Liver (tissue), 3 donors: ENCODE results near the gene DNAJA4.

ENCODE experiments used
- EGR1 ChIP-seq, 2 donors: IDR thresholded peaks; 2 replicates each; pipeline ENCODE4 v1.6.1; 2016 to 2018; ENCODE audit warnings: antibody characterized with exemption in 2 of 2, low read depth in 2 of 2
- GABPA ChIP-seq, 2 donors: IDR thresholded peaks in 1 of 2; conservative IDR thresholded peaks in 1 of 2; 2 replicates each; pipeline ENCODE4 v1.6.1; 2016; ENCODE audit warnings: antibody characterized with exemption in 2 of 2, mild to moderate bottlenecking in 1 of 2, moderate library complexity in 1 of 2
- RAD21 ChIP-seq, 2 donors: IDR thresholded peaks; 2 replicates each; pipeline ENCODE4 v1.6.1; 2016; ENCODE audit warnings: antibody characterized with exemption in 2 of 2, mild to moderate bottlenecking in 2 of 2
- REST ChIP-seq: IDR thresholded peaks from 2 replicates; pipeline ENCODE4 v1.6.1; 2016; ENCODE audit warnings: antibody characterized with exemption, mild to moderate bottlenecking
- SP1 ChIP-seq: IDR thresholded peaks from 2 replicates; pipeline ENCODE4 v1.6.1; 2018; ENCODE audit warnings: antibody characterized with exemption, mild to moderate bottlenecking
- TAF1 ChIP-seq: conservative IDR thresholded peaks from 2 replicates; pipeline ENCODE4 v1.6.1; 2016; ENCODE audit warnings: antibody characterized with exemption, mild to moderate bottlenecking
- YY1 ChIP-seq: IDR thresholded peaks from 2 replicates; pipeline ENCODE4 v1.6.1; 2016; ENCODE audit warnings: antibody characterized with exemption, mild to moderate bottlenecking
- TF ChIP-seq, protein P1 (sequence below): fragments of 150-350 bp; IDR thresholded peaks from 2 replicates; pipeline ENCODE4 v1.5.1; 2017; ENCODE audit warnings: improper control_type of control experiment, low read depth, low read length; ENCODE audit not compliant: missing input control
- donor health status: healthy.
- donor health status: healthy.

GRCh38 chr15:78228356-78228996 lies 35.9 kb upstream of the DNAJA4 start:
- TF ChIP-seq GABPA (IDR thresholded peaks at IDR 0.05 in 1 of 2, conservative IDR thresholded peaks at IDR 0.05 in 1 of 2) (no peak), YY1 (no peak), EGR1 (IDR thresholded peaks at IDR 0.05; ENCODE audit: low read depth in 2 of 2) (no peak), TAF1 (no peak), SP1 (no peak), RAD21 (IDR thresholded peaks at IDR 0.05) (no peak), REST (no peak)
- TF ChIP-seq, protein P1, sequence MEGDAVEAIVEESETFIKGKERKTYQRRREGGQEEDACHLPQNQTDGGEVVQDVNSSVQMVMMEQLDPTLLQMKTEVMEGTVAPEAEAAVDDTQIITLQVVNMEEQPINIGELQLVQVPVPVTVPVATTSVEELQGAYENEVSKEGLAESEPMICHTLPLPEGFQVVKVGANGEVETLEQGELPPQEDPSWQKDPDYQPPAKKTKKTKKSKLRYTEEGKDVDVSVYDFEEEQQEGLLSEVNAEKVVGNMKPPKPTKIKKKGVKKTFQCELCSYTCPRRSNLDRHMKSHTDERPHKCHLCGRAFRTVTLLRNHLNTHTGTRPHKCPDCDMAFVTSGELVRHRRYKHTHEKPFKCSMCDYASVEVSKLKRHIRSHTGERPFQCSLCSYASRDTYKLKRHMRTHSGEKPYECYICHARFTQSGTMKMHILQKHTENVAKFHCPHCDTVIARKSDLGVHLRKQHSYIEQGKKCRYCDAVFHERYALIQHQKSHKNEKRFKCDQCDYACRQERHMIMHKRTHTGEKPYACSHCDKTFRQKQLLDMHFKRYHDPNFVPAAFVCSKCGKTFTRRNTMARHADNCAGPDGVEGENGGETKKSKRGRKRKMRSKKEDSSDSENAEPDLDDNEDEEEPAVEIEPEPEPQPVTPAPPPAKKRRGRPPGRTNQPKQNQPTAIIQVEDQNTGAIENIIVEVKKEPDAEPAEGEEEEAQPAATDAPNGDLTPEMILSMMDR, result no peak
